Esophagus muscularis mucosa (tissue), 4 donors: Measurements from ENCODE around the gene BACE1-AS. TPM values are rescaled to one million over a fixed set of nuclear protein-coding genes. Genes with fewer than 3 reads are reported as not detected.
"Not testable (repeated sequence)": the region's sequence is repeated elsewhere in the genome, so short reads cannot be mapped to it uniquely, and the experiment has no call there.

Experiments used
- DNase-seq: peaks from one replicate; pipeline ENCODE4 v3.0.0-alpha.2; 2017; ENCODE audit errors: extremely low spot score
- H3K27ac ChIP-seq, 4 donors: fragments of 200-600 bp; sonication (generic); replicated peaks in 1 of 4; 1 replicate in 3 of 4; 2 replicates in 1 of 4; pipeline ENCODE4 v1.5.1; 2016 to 2019; ENCODE audit warnings: mild to moderate bottlenecking in 1 of 4
- H3K27me3 ChIP-seq, 4 donors: fragments of 200-600 bp; sonication (generic); one replicate each; pipeline versions ENCODE4 v1.5.1 to v1.6.0; 2016 to 2019
- H3K36me3 ChIP-seq, 4 donors: fragments of 200-600 bp; sonication (generic); one replicate each; pipeline ENCODE4 v1.5.1; 2016 to 2019
- H3K4me1 ChIP-seq, 4 donors: fragments of 200-600 bp; sonication (generic); one replicate each; pipeline ENCODE4 v1.5.1; 2016 to 2019
- H3K4me3 ChIP-seq, 4 donors: fragments of 200-600 bp; sonication (generic); 1 replicate in 2 of 4; 2 replicates in 2 of 4; pipeline ENCODE4 v1.5.1; 2016 to 2019; ENCODE audit warnings: mild to moderate bottlenecking in 4 of 4, moderate library complexity in 1 of 4
- H3K9me3 ChIP-seq, 4 donors: fragments of 200-600 bp; sonication (generic); 1 replicate in 3 of 4; 2 replicates in 1 of 4; pipeline ENCODE4 v1.5.1; 2016 to 2019
- CTCF ChIP-seq, 3 experiments: fragments of 200-600 bp in 2 of 3; fragments of 450-650 bp in 1 of 3; sonication (generic) in 2 of 3; IDR thresholded peaks; one replicate each; pipeline ENCODE4 v1.5.1; 2017 to 2019; ENCODE audit warnings: antibody characterized with exemption in 3 of 3, mild to moderate bottlenecking in 2 of 3, moderate library complexity in 1 of 3
- EP300 ChIP-seq: sonication (generic); formaldehyde crosslinking; IDR thresholded peaks from one replicate; pipeline ENCODE4 v1.6.1; 2017; ENCODE audit warnings: antibody characterized with exemption
- POLR2A ChIP-seq: fragments of 450-650 bp; IDR thresholded peaks from one replicate; pipeline ENCODE4 v1.6.1; 2017; ENCODE audit warnings: antibody characterized with exemption, moderate library complexity, mild to moderate bottlenecking, low read depth
- POLR2AphosphoS5 ChIP-seq, 2 donors: sonication (generic); formaldehyde crosslinking; IDR thresholded peaks; one replicate each; pipeline ENCODE4 v1.6.1; 2017; ENCODE audit warnings: antibody characterized with exemption in 2 of 2
- WGBS: methylation state at CpG from one replicate; pipeline ENCODE4 v1.1.5; 2018; 5-methylcytosine and 5-hydroxymethylcytosine counted together
- intact Hi-C: fragments of 100-400 bp; cut with DNase I; formaldehyde crosslinking; loops from one replicate; pipeline ENCODE4 v1.15.1; 2023
- total RNA-seq, 4 donors: library from RNA; depleted of rRNA; stranded (reverse); fragments of >200 nt; gene quantifications; one replicate each; pipeline versions ENCODE4 v1.1.0 to v1.2.1, GENCODE V29; 2016

BACE1-AS gene
- total RNA-seq, 4 donors from 2014 or later = 7.5 to 13.2 (median 11.1) TPM

GRCh38 chr11:117269856-117270255 lies 21.3 kb upstream of the BACE1-AS start:
- no peak overlapping the region for H3K27ac ChIP-seq
- DNase-seq = no peak
- intact Hi-C loops = no loop called here
- 93% methylated on average over 2 of the region's 2 CpGs for WGBS
- H3K4me1 ChIP-seq = no peaks in the 10 kb centered on the region
- no peak for TF ChIP-seq POLR2AphosphoS5 (IDR thresholded peaks at IDR 0.05)
- no peak for TF ChIP-seq EP300
- TF ChIP-seq POLR2A = no peak
- no peak for TF ChIP-seq CTCF (IDR thresholded peaks at IDR 0.05)
- no peaks in the 10 kb centered on the region for H3K9me3 ChIP-seq
- no peaks in the 10 kb centered on the region for H3K27me3 ChIP-seq
- peaks cover 0 to 41% (median 13%) of the 10 kb centered on the region in 4 donors for H3K36me3 ChIP-seq
- H3K4me3 ChIP-seq = no peak overlapping the region

GRCh38 chr11:117271208-117271607 lies 19.9 kb upstream of the BACE1-AS start:
- intact Hi-C loops = no loop called here
- DNase-seq = no peak
- H3K4me3 ChIP-seq = no peak overlapping the region
- no peak overlapping the region for H3K27ac ChIP-seq
- WGBS = 93% methylated on average over 4 of the region's 4 CpGs
- H3K36me3 ChIP-seq = peaks cover 0 to 44% (median 16%) of the 10 kb centered on the region in 4 donors
- H3K4me1 ChIP-seq = no peaks in the 10 kb centered on the region
- no peak for TF ChIP-seq CTCF (IDR thresholded peaks at IDR 0.05)
- no peak for TF ChIP-seq EP300
- no peak for TF ChIP-seq POLR2AphosphoS5 (IDR thresholded peaks at IDR 0.05)
- no peak for TF ChIP-seq POLR2A
- no peaks in the 10 kb centered on the region for H3K27me3 ChIP-seq
- no peaks in the 10 kb centered on the region for H3K9me3 ChIP-seq

GRCh38 chr11:117272175-117272574 lies 19.0 kb upstream of the BACE1-AS start:
- H3K4me1 ChIP-seq, H3K27me3 ChIP-seq, intact Hi-C loops, DNase-seq, H3K4me3 ChIP-seq, H3K27ac ChIP-seq, H3K9me3 ChIP-seq: not testable (repeated sequence)
- H3K36me3 ChIP-seq = peaks cover 0 to 39% (median 14%) of the 10 kb centered on the region in 4 donors
- 95% methylated on average over 5 of the region's 5 CpGs for WGBS

- 81% methylated on average over 9 of the region's 9 CpGs for WGBS
- no peak for DNase-seq
- Histone ChIP-seq H3K27me3 (no peaks in the 10 kb centered on the region), H3K4me1 (no peaks in the 10 kb centered on the region), H3K9me3 (no peaks in the 10 kb centered on the region), H3K4me3 (no peak overlapping the region), H3K27ac (no peak overlapping the region), H3K36me3 (peaks cover 0 to 39% (median 12%) of the 10 kb centered on the region in 4 donors)
- intact Hi-C loops = no loop called here
- no peak for TF ChIP-seq POLR2A
- no peak for TF ChIP-seq CTCF (IDR thresholded peaks at IDR 0.05)
- no peak for TF ChIP-seq POLR2AphosphoS5 (IDR thresholded peaks at IDR 0.05)
- TF ChIP-seq EP300 = no peak
These were observed 17.4 kb upstream of the BACE1-AS start for GRCh38 chr11:117273550-117274289.

GRCh38 chr11:117278347-117278746 lies 12.8 kb upstream of the BACE1-AS start:
- no peak for DNase-seq
- H3K9me3 ChIP-seq = no peaks in the 10 kb centered on the region
- H3K27ac ChIP-seq = no peak overlapping the region
- peaks cover 0 to 3% (median 0%) of the 10 kb centered on the region in 4 donors for H3K4me1 ChIP-seq
- TF ChIP-seq CTCF (IDR thresholded peaks at IDR 0.05) = no peak
- no peak for TF ChIP-seq EP300
- no peak for TF ChIP-seq POLR2AphosphoS5 (IDR thresholded peaks at IDR 0.05)
- TF ChIP-seq POLR2A = no peak
- H3K27me3 ChIP-seq = no peaks in the 10 kb centered on the region
- no peak overlapping the region for H3K4me3 ChIP-seq
- 80% methylated on average over 2 of the region's 2 CpGs for WGBS
- intact Hi-C loops = no loop called here
- H3K36me3 ChIP-seq = peaks cover 11 to 60% (median 40%) of the 10 kb centered on the region in 4 donors
